ENCODE measurements around the gene GRPEL2. TPM values are rescaled to one million over a fixed set of nuclear protein-coding genes. Genes with fewer than 3 reads are reported as not detected.

Gene GRPEL2
- total and polyA plus RNA-seq, 2 experiments from 2014 or later: 20.2 to 62.2 TPM

GRCh38 chr5:149391524-149391923 lies 46.2 kb downstream of the GRPEL2 start:
- Mint-ChIP-seq H3K4me1 (no peaks in the 10 kb centered on the region), H3K36me3 (ENCODE audit: low read depth) (no peaks in the 10 kb centered on the region), H3K27me3 (ENCODE audit: insufficient read depth, low read depth, poor library complexity) (no peaks in the 10 kb centered on the region), H3K9me3 (no peaks in the 10 kb centered on the region), H3K4me3 (no peak overlapping the region), H3K27ac (no peak overlapping the region)
- H3F3A ChIP-seq (replicated peaks; ENCODE audit: low read depth): no peaks in the 10 kb centered on the region
- H3K27ac ChIP-seq (ENCODE audit: low read depth): no peak overlapping the region
- TF ChIP-seq NANOG (IDR thresholded peaks at IDR 0.05; ENCODE audit: borderline replicate concordance): no peak
- no peak for TF ChIP-seq ZNF331 (CRISPR knock-in tag; IDR thresholded peaks at IDR 0.05; ENCODE audit: low read depth)
- no peak for TF ChIP-seq STAT1 (IDR thresholded peaks at IDR 0.05; ENCODE audit: unreplicated experiment)
- H3K4me2 ChIP-seq: no peak overlapping the region
- no peaks in the 10 kb centered on the region for H3K79me2 ChIP-seq (replicated peaks; ENCODE audit: insufficient read depth)
- no peaks in the 10 kb centered on the region for H3K36me3 ChIP-seq (ENCODE audit: insufficient read depth)
- H3K4me3 ChIP-seq: no peak overlapping the region
- ATAC-seq (no peak), DNase-seq (ENCODE audit: low spot score) (no peak)
- H2AFZ ChIP-seq: no peak overlapping the region
- no peaks in the 10 kb centered on the region for H4K20me1 ChIP-seq (replicated peaks; ENCODE audit: insufficient read depth)
- H3K27me3 ChIP-seq (ENCODE audit: insufficient read depth): no peaks in the 10 kb centered on the region
- no peaks in the 10 kb centered on the region for H3K4me1 ChIP-seq (ENCODE audit: insufficient read depth)
- H3K9me2 ChIP-seq (ENCODE audit: insufficient read depth): no peaks in the 10 kb centered on the region

DNA sequence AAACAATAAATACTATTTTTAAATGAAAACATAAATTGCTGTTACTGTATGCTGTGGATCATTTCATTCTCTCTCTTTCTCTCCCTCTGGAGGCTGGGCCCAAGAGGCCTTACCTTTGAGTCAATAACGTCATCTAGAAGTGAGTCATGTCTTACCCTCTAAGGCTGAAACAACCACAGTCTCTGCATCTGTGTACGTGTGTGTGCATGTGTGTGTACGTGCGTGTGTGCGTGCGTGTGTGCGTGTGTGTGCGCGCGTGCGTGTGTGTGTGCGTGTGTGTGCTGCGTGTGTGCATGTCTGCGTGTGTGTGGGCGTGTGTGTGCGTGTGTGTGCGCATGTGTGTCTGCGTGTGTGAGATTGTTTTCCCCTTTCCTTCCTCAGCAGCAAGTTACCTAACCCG lies 47.4 kb downstream of the GRPEL2 start:
- Histone ChIP-seq H3K4me2 (no peak overlapping the region), H3K36me3 (ENCODE audit: insufficient read depth) (no peaks in the 10 kb centered on the region), H3K4me1 (ENCODE audit: insufficient read depth) (no peaks in the 10 kb centered on the region), H2AFZ (no peak overlapping the region), H3F3A (replicated peaks; ENCODE audit: low read depth) (no peaks in the 10 kb centered on the region), H3K27ac (ENCODE audit: low read depth) (no peak overlapping the region), H4K20me1 (replicated peaks; ENCODE audit: insufficient read depth) (no peaks in the 10 kb centered on the region), H3K4me3 (no peak overlapping the region), H3K79me2 (replicated peaks; ENCODE audit: insufficient read depth) (no peaks in the 10 kb centered on the region), H3K9me2 (ENCODE audit: insufficient read depth) (no peaks in the 10 kb centered on the region), H3K27me3 (ENCODE audit: insufficient read depth) (no peaks in the 10 kb centered on the region)
- no peaks in the 10 kb centered on the region for H3K9me3 Mint-ChIP-seq
- ATAC-seq: no peak
- H3K4me1 Mint-ChIP-seq: no peaks in the 10 kb centered on the region
- DNase-seq (ENCODE audit: low spot score): no peak
- H3K36me3 Mint-ChIP-seq (ENCODE audit: low read depth): no peaks in the 10 kb centered on the region
- H3K4me3 Mint-ChIP-seq: no peak overlapping the region
- no peaks in the 10 kb centered on the region for H3K27me3 Mint-ChIP-seq (ENCODE audit: insufficient read depth, low read depth, poor library complexity)
- H3K27ac Mint-ChIP-seq: no peak overlapping the region
- TF ChIP-seq CTCF (conservative IDR thresholded peaks at IDR 0.05; ENCODE audit: low read depth in 2 of 2) (no peak), REST (IDR thresholded peaks at IDR 0.05; ENCODE audit: unreplicated experiment) (no peak), STAT1 (IDR thresholded peaks at IDR 0.05; ENCODE audit: unreplicated experiment) (no peak), JUNB (IDR thresholded peaks at IDR 0.05; ENCODE audit: unreplicated experiment) (no peak), ZNF331 (CRISPR knock-in tag; IDR thresholded peaks at IDR 0.05; ENCODE audit: low read depth) (no peak), EZH2phosphoT487 (IDR thresholded peaks at IDR 0.05; ENCODE audit: unreplicated experiment) (no peak), EZH2 (IDR thresholded peaks at IDR 0.05; ENCODE audit: low read depth, unreplicated experiment) (no peak), ZNF462 (CRISPR knock-in tag; IDR thresholded peaks at IDR 0.05) (no peak), ZNF114 (CRISPR knock-in tag; IDR thresholded peaks at IDR 0.05) (no peak)
